Activated naive CD4-positive, alpha-beta T cell treated with anti-CD3 and anti-CD28 coated beads, Interleukin-2, amount 10 ng/mL, durations not matched to agents 7 days and 5 days (primary cell): ENCODE results near the gene ERN1.

Experiments used
- CTCF ChIA-PET: fragments of 350-600 bp; sonication (Branson Sonifier 250); formaldehyde crosslinking; loops from one replicate; lab custom pipeline; 2021; ENCODE audit warnings: antibody characterized with exemption; lab: Charles Lee
- DNase-seq: peaks from one replicate; pipeline ENCODE4 v3.0.0-alpha.2; 2020
- H3K27ac Mint-ChIP-seq: one replicate; pipeline ENCODE4 v1.8.0; 2021; ENCODE audit warnings: mild to moderate bottlenecking, moderate library complexity, mixed read lengths
- H3K27me3 Mint-ChIP-seq: one replicate; pipeline ENCODE4 v1.8.0; 2021; ENCODE audit warnings: mild to moderate bottlenecking, mixed read lengths
- H3K36me3 Mint-ChIP-seq: one replicate; pipeline ENCODE4 v1.8.0; 2021; ENCODE audit warnings: mixed read lengths
- H3K4me1 Mint-ChIP-seq: one replicate; pipeline ENCODE4 v1.8.0; 2021; ENCODE audit warnings: mixed read lengths
- H3K4me3 Mint-ChIP-seq: one replicate; pipeline ENCODE4 v1.8.0; 2021; ENCODE audit warnings: mild to moderate bottlenecking, moderate library complexity, mixed read lengths
- H3K9me3 Mint-ChIP-seq: one replicate; pipeline ENCODE4 v1.8.0; 2021; ENCODE audit warnings: mixed read lengths

Gene ERN1

DNA sequence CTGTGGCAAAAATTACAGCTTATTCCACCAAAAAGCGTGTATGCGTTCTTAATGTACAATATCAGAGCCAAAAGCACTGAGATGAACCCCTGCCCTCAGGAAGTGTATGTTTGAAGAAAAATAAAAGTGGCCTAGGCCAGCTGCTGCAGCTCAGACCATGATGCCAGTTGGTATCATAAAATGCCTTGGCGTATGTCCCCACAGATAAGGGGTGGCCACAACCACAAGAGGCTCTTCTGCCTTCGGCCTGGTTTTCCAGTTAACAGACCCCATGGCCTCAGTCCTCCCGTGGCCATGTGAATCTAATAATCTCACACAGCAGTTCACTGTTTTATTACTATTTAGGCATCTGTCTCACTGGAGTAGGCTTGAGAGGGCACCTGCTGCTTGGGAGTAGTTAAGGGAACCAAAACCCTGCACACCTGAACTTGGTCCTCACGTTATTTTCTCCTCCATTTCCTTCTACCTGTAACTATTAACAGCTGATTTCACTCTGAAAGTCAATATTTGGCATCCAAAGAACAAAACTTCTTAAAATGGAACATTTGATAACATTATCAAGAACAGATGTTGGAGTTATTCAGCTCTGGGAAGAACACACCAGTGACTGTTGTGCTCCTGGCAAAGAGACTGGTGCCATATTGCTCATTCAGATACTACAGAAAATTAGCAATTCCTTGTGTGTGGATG is 34.8 kb upstream of the ERN1 start:
- DNase-seq, result no peak
- CTCF ChIA-PET, result no interaction called here

GRCh38 chr17:64163468-64163867 is 33.5 kb upstream of the ERN1 start:
- H3K4me1 Mint-ChIP-seq, result no peaks in the 10 kb centered on the region
- H3K9me3 Mint-ChIP-seq, result no peaks in the 10 kb centered on the region
- no peak overlapping the region for H3K27ac Mint-ChIP-seq
- no peak overlapping the region for H3K4me3 Mint-ChIP-seq
- peaks cover 1% of the 10 kb centered on the region for H3K36me3 Mint-ChIP-seq
- CTCF ChIA-PET, result no interaction called here
- H3K27me3 Mint-ChIP-seq, result no peaks in the 10 kb centered on the region
- DNase-seq, result no peak

More for the DNA sequence above, 34.8 kb upstream of the ERN1 start:
- Mint-ChIP-seq H3K4me3 (no peak overlapping the region), H3K9me3 (no peaks in the 10 kb centered on the region), H3K4me1 (no peaks in the 10 kb centered on the region), H3K27ac (no peak overlapping the region), H3K27me3 (no peaks in the 10 kb centered on the region), H3K36me3 (peaks cover under 1% of the 10 kb centered on the region)

- Mint-ChIP-seq H3K9me3 (no peaks in the 10 kb centered on the region), H3K36me3 (peaks cover 1% of the 10 kb centered on the region), H3K27ac (no peak overlapping the region), H3K4me1 (no peaks in the 10 kb centered on the region), H3K4me3 (no peak overlapping the region), H3K27me3 (no peaks in the 10 kb centered on the region)
- CTCF ChIA-PET, result no interaction called here
- DNase-seq, result no peak
Observed at GRCh38 chr17:64162554-64162953, 32.6 kb upstream of the ERN1 start.

DNA sequence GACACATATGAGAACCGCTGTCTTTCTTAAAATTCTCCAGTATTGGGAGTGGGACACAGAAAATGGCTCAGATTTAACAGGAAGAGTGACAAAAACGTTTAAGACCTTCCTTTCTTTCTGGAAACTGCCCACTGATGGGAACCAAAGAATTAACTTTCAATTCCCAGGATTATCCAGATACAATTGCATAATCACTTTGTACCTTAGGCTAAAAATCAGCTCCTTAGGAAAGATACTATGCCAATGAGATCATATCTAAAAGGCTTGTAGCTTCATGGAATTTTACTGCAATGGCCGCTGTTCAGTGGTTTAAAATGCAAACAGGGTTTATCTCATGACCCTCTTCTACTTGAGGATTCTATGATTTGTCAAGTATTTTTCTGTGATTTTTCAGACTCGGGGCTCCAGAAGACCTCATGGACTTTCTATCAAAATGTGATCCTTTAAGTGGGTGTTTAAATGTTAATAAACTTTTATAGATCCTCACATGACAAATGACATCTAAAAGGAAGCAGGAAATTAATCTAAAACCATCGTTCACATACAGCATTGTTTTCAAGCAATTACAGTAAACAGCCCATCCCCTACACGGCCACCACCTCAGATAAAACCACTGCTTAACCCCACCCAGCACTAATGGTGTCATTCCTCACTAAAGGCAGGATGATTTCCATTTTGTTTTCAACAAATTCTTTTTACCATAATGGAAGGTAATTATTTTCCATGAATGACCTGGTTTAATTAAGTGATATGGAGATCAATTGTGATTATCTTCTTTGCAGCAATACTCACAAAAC is 31.6 kb upstream of the ERN1 start:
- H3K36me3 Mint-ChIP-seq, result peaks cover 1% of the 10 kb centered on the region
- no peak overlapping the region for H3K27ac Mint-ChIP-seq

GRCh38 chr17:64160378-64160777 is 30.4 kb upstream of the ERN1 start:
- Mint-ChIP-seq H3K27ac (no peak overlapping the region), H3K4me3 (no peak overlapping the region), H3K36me3 (peaks cover 1% of the 10 kb centered on the region), H3K4me1 (no peaks in the 10 kb centered on the region), H3K27me3 (no peaks in the 10 kb centered on the region), H3K9me3 (no peaks in the 10 kb centered on the region)
- DNase-seq, result no peak
- CTCF ChIA-PET, result no interaction called here

More for the DNA sequence above, 31.6 kb upstream of the ERN1 start:
- no peaks in the 10 kb centered on the region for H3K9me3 Mint-ChIP-seq
- no peak for DNase-seq
- H3K27me3 Mint-ChIP-seq, result no peaks in the 10 kb centered on the region
- no peak overlapping the region for H3K4me3 Mint-ChIP-seq
- CTCF ChIA-PET, result no interaction called here
- H3K4me1 Mint-ChIP-seq, result no peaks in the 10 kb centered on the region

- no peaks in the 10 kb centered on the region for H3K4me1 Mint-ChIP-seq
- H3K9me3 Mint-ChIP-seq, result no peaks in the 10 kb centered on the region
- H3K27ac Mint-ChIP-seq, result no peak overlapping the region
- H3K27me3 Mint-ChIP-seq, result no peaks in the 10 kb centered on the region
- no peak overlapping the region for H3K4me3 Mint-ChIP-seq
- no peak for DNase-seq
- CTCF ChIA-PET, result no interaction called here
- H3K36me3 Mint-ChIP-seq, result peaks cover 7% of the 10 kb centered on the region
Observed at GRCh38 chr17:64158831-64159590, 29.1 kb upstream of the ERN1 start.

GRCh38 chr17:64158406-64158805 is 28.5 kb upstream of the ERN1 start:
- CTCF ChIA-PET, result no interaction called here
- no peaks in the 10 kb centered on the region for H3K9me3 Mint-ChIP-seq
- H3K27ac Mint-ChIP-seq, result no peak overlapping the region
- no peaks in the 10 kb centered on the region for H3K27me3 Mint-ChIP-seq
- no peak overlapping the region for H3K4me3 Mint-ChIP-seq
- DNase-seq, result no peak
- peaks cover 7% of the 10 kb centered on the region for H3K36me3 Mint-ChIP-seq
- H3K4me1 Mint-ChIP-seq, result no peaks in the 10 kb centered on the region

DNA sequence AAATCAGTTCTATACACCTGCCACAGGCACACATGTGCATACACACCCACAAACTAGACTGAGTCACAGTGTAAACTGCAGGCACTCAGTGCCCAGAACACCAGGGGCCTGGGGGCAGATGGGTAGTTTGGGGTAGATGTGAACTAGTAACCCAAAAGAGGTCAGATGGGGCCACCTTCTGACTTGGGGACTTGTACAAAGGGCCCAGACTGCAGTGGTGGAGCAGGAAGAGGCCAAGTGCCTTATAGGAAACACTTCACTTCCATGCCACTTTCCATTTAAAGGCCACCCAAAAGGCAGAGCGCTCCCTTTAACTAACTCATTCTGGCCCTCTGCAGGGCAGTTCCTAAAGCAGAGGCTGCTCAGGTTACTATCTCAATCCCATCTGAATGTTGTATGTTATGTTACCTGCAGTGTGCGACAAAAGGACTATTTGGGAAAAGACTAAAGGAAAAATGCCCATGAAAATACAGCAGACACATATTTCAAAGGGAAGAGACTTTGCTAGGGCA is 27.8 kb upstream of the ERN1 start:
- CTCF ChIA-PET, result no interaction called here
- no peak overlapping the region for H3K27ac Mint-ChIP-seq
- H3K4me1 Mint-ChIP-seq, result no peaks in the 10 kb centered on the region
- peaks cover 14% of the 10 kb centered on the region for H3K36me3 Mint-ChIP-seq
- DNase-seq, result no peak
- no peaks in the 10 kb centered on the region for H3K9me3 Mint-ChIP-seq
- no peak overlapping the region for H3K4me3 Mint-ChIP-seq
- no peaks in the 10 kb centered on the region for H3K27me3 Mint-ChIP-seq

GRCh38 chr17:64156670-64157069 is 26.7 kb upstream of the ERN1 start:
- DNase-seq, result no peak
- H3K4me3 Mint-ChIP-seq, result no peak overlapping the region
- no peaks in the 10 kb centered on the region for H3K4me1 Mint-ChIP-seq
- no peaks in the 10 kb centered on the region for H3K9me3 Mint-ChIP-seq
- CTCF ChIA-PET, result interaction anchor here (1.0 kb wide), 1 partner anchor 125 kb away, joined by 3 read pairs; no protein-coding TSS in a partner anchor
- no peaks in the 10 kb centered on the region for H3K27me3 Mint-ChIP-seq
- H3K27ac Mint-ChIP-seq, result no peak overlapping the region
- H3K36me3 Mint-ChIP-seq, result peaks cover 21% of the 10 kb centered on the region

DNA sequence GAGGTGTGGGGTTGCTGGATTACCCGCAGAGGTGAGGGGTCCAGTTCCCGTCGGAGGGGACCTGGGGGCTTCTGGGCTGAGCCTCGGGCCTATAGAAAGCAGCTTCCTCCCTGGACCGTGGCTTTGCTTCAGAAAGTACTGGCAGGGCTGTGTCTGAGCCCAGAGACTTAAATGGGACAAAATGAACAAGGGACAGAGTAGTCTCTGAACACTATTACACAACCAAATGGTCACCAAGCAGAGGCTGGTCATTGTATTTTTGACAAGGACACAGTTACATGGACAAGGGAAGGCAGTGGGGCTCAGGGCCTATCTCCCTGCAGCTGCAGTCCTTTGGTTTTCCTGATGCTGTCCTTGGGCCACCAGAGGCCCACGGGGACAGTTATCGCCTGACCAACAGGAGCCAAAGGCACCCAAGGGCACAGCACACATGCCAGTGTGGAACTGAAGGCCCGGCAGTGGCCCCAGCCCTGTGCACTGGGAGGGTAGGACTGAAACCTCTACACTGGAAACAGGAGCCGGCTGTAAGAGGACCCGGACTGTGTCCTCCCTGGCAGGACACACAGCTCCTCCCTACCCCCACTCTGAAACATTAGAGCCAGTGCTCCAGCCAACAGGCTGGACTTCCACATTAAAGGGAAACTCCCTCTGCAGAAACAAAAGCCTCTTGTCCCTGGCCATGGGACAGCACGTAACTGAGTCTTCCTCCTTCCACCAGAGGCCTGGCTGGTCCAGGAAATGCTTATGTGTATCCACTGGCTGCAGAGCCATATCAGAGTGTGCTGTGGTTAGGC is 26.0 kb upstream of the ERN1 start:
- Mint-ChIP-seq H3K27ac (no peak overlapping the region), H3K27me3 (no peaks in the 10 kb centered on the region), H3K4me1 (no peaks in the 10 kb centered on the region), H3K9me3 (no peaks in the 10 kb centered on the region), H3K36me3 (peaks cover 21% of the 10 kb centered on the region), H3K4me3 (no peak overlapping the region)
- CTCF ChIA-PET, result interaction anchor here (1.0 kb wide), 1 partner anchor 126 kb away, joined by 3 read pairs; no protein-coding TSS in a partner anchor
- DNase-seq, result no peak

- Mint-ChIP-seq H3K4me1 (no peaks in the 10 kb centered on the region), H3K27me3 (no peaks in the 10 kb centered on the region), H3K9me3 (no peaks in the 10 kb centered on the region), H3K36me3 (peaks cover 24% of the 10 kb centered on the region), H3K27ac (peak overlapping the region; percentile 21), H3K4me3 (no peak overlapping the region)
- DNase-seq, result no peak
- CTCF ChIA-PET, result no interaction called here
Observed at GRCh38 chr17:64155129-64155528, 25.2 kb upstream of the ERN1 start.

DNA sequence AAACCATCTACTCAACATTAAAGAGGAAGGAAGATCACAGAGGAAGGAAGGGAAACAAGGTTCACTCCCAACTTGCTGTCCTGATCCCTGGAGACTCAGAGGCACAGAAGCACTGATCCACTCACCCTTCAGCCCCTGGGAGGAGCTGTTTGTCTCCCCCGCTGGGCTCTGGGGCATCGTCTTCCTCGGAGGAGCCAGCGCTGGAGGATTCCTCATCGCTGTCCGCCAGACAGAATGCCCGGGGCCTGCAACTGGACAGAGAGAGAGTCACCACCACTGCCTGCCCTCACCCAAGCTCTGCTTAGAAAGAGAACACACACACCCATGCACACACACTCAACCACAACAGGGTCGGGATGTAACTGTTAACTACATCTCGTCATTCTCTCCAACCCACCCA is 24.8 kb upstream of the ERN1 start:
- Mint-ChIP-seq H3K27ac (no peak overlapping the region), H3K27me3 (no peaks in the 10 kb centered on the region), H3K4me1 (no peaks in the 10 kb centered on the region), H3K9me3 (no peaks in the 10 kb centered on the region), H3K36me3 (peaks cover 24% of the 10 kb centered on the region), H3K4me3 (no peak overlapping the region)
- CTCF ChIA-PET, result interaction anchor here (0.7 kb wide), 1 partner anchor 21 kb away, joined by 3 read pairs; no protein-coding TSS in a partner anchor
- DNase-seq, result no peak

- no peak for DNase-seq
- Mint-ChIP-seq H3K36me3 (peaks cover 24% of the 10 kb centered on the region), H3K4me3 (no peak overlapping the region), H3K27ac (no peak overlapping the region), H3K9me3 (no peaks in the 10 kb centered on the region), H3K4me1 (no peaks in the 10 kb centered on the region), H3K27me3 (no peaks in the 10 kb centered on the region)
- CTCF ChIA-PET, result interaction anchor here (0.7 kb wide), 1 partner anchor 20 kb away, joined by 3 read pairs; no protein-coding TSS in a partner anchor
Observed at GRCh38 chr17:64154313-64154695, 24.4 kb upstream of the ERN1 start.
